Body of pancreas (tissue), 4 donors: Measurements from ENCODE around the gene PARP1. TPM values are rescaled to one million over a fixed set of nuclear protein-coding genes. Genes with fewer than 3 reads are reported as not detected.
"Not testable (repeated sequence)": the region's sequence is repeated elsewhere in the genome, so short reads cannot be mapped to it uniquely, and the experiment has no call there.

Source experiments
- ATAC-seq: fragments of 150-250 bp; one replicate; pipeline ENCODE4 v1.9.1; 2016
- DNase-seq, 4 donors: peaks; one replicate each; pipeline ENCODE4 v3.0.0-alpha.2; 2019
- H3K27ac ChIP-seq, 4 donors: fragments of 200-600 bp; sonication (generic); 1 replicate in 3 of 4; 2 replicates in 1 of 4; pipeline versions ENCODE4 v1.5.1 to v1.6.1; 2016 to 2019; ENCODE audit warnings: mild to moderate bottlenecking in 1 of 4, mixed read lengths in 1 of 4, moderate library complexity in 1 of 4
- H3K27me3 ChIP-seq, 2 donors: fragments of 200-600 bp; sonication (generic); one replicate each; pipeline ENCODE4 v1.6.0; 2016; ENCODE audit warnings: mild to moderate bottlenecking in 1 of 2
- H3K36me3 ChIP-seq, 2 donors: fragments of 200-600 bp; sonication (generic); replicated peaks in 1 of 2; 2 replicates each; pipeline ENCODE4 v1.5.1; 2016; ENCODE audit warnings: low read depth in 2 of 2; ENCODE audit not compliant: insufficient read depth in 1 of 2
- H3K4me1 ChIP-seq: fragments of 200-600 bp; sonication (generic); one replicate; pipeline ENCODE4 v1.6.0; 2016
- H3K4me3 ChIP-seq, 2 donors: fragments of 200-600 bp; sonication (generic); 1 replicate in 1 of 2; 2 replicates in 1 of 2; pipeline ENCODE4 v1.5.1; 2016 to 2019
- H3K9me3 ChIP-seq, 3 donors: fragments of 200-600 bp; sonication (generic); 1 replicate in 2 of 3; 2 replicates in 1 of 3; pipeline ENCODE4 v1.5.1; 2016
- POLR2A ChIP-seq, 3 donors: fragments of 450-650 bp; IDR thresholded peaks; one replicate each; pipeline ENCODE4 v1.6.1; 2016; ENCODE audit warnings: antibody characterized with exemption in 3 of 3, mild to moderate bottlenecking in 2 of 3
- WGBS, 2 donors: methylation state at CpG; one replicate each; pipeline ENCODE4 v1.1.5; 2017; 5-methylcytosine and 5-hydroxymethylcytosine counted together
- intact Hi-C: fragments of 100-400 bp; cut with DNase I; formaldehyde crosslinking; loops from one replicate; pipeline ENCODE4 v1.15.1; 2023
- total RNA-seq, 2 donors: library from RNA; depleted of rRNA; stranded (reverse); fragments of >200 nt; gene quantifications; one replicate each; pipeline ENCODE4 v1.1.0, GENCODE V29; 2016
- TF ChIP-seq, protein P1 (sequence below), 7 experiments: fragments of 450-650 bp in 4 of 7; fragments of 200-600 bp in 3 of 7; sonication (generic) in 3 of 7; IDR thresholded peaks; one replicate each; pipeline ENCODE4 v1.5.1; 2016 to 2019; ENCODE audit warnings: antibody characterized with exemption in 7 of 7

PARP1 gene
- total RNA-seq, 2 donors from 2014 or later = 56.3 to 72.8 TPM

GRCh38 chr1:226349801-226350518, 57.9 kb downstream of the PARP1 start:
- DNase-seq = peak in 1 of 4 donors; percentile 23
- H3K4me3 ChIP-seq = no peak overlapping the region
- no peaks in the 10 kb centered on the region for H3K9me3 ChIP-seq
- H3K27me3 ChIP-seq = no peaks in the 10 kb centered on the region
- intact Hi-C loops = no loop called here
- H3K4me1 ChIP-seq = peaks cover 9% of the 10 kb centered on the region
- ATAC-seq = peak; percentile 38
- 50 to 69% methylated on average over 13 to 18 of the region's 18 CpGs for WGBS, 2 donors
- no peak overlapping the region for H3K27ac ChIP-seq
- TF ChIP-seq POLR2A (IDR thresholded peaks at IDR 0.05) = no peak
- TF ChIP-seq, protein P1, sequence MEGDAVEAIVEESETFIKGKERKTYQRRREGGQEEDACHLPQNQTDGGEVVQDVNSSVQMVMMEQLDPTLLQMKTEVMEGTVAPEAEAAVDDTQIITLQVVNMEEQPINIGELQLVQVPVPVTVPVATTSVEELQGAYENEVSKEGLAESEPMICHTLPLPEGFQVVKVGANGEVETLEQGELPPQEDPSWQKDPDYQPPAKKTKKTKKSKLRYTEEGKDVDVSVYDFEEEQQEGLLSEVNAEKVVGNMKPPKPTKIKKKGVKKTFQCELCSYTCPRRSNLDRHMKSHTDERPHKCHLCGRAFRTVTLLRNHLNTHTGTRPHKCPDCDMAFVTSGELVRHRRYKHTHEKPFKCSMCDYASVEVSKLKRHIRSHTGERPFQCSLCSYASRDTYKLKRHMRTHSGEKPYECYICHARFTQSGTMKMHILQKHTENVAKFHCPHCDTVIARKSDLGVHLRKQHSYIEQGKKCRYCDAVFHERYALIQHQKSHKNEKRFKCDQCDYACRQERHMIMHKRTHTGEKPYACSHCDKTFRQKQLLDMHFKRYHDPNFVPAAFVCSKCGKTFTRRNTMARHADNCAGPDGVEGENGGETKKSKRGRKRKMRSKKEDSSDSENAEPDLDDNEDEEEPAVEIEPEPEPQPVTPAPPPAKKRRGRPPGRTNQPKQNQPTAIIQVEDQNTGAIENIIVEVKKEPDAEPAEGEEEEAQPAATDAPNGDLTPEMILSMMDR (IDR thresholded peaks at IDR 0.05) = no peak
- no peaks in the 10 kb centered on the region for H3K36me3 ChIP-seq

DNA sequence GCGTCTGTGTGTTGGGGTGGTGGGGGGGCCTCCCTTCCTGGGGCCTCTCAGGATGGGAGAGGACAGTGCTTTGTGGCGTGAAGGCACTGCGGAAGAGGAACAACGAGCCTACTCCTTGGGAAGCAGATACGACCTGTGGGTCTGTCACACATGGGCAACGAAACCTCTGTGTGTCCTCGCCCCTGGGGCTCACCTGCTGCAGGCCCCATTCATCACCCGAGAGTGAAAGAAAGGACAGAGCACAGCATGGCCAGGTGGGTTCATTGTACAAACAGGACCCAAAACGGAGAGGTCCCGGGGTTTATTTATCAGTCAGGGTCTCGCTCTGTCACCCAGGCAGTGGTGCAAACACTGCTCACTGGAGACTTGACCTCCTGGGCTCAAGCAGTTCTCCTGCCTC, 58.8 kb downstream of the PARP1 start:
- Histone ChIP-seq H3K4me3 (no peak overlapping the region), H3K36me3 (no peaks in the 10 kb centered on the region), H3K4me1 (peaks cover 9% of the 10 kb centered on the region), H3K27ac (no peak overlapping the region), H3K27me3 (no peaks in the 10 kb centered on the region), H3K9me3 (no peaks in the 10 kb centered on the region)
- TF ChIP-seq POLR2A (IDR thresholded peaks at IDR 0.05) = no peak
- TF ChIP-seq, protein P1 (IDR thresholded peaks at IDR 0.05) = no peak
- 81 to 90% methylated on average over 11 of the region's 11 CpGs for WGBS, 2 donors
- intact Hi-C loops = no loop called here
- DNase-seq (no peak), ATAC-seq (no peak)

GRCh38 chr1:226344441-226345259, 63.2 kb downstream of the PARP1 start:
- 67 to 68% methylated on average over 8 of the region's 8 CpGs for WGBS, 2 donors
- intact Hi-C loops = no loop called here
- Histone ChIP-seq H3K4me3 (no peak overlapping the region), H3K27me3 (no peaks in the 10 kb centered on the region), H3K4me1 (no peaks in the 10 kb centered on the region), H3K9me3 (no peaks in the 10 kb centered on the region), H3K27ac (no peak overlapping the region), H3K36me3 (no peaks in the 10 kb centered on the region)
- DNase-seq (no peak), ATAC-seq (no peak)
- no peak for TF ChIP-seq POLR2A (IDR thresholded peaks at IDR 0.05)
- TF ChIP-seq, protein P1 (IDR thresholded peaks at IDR 0.05) = no peak

DNA sequence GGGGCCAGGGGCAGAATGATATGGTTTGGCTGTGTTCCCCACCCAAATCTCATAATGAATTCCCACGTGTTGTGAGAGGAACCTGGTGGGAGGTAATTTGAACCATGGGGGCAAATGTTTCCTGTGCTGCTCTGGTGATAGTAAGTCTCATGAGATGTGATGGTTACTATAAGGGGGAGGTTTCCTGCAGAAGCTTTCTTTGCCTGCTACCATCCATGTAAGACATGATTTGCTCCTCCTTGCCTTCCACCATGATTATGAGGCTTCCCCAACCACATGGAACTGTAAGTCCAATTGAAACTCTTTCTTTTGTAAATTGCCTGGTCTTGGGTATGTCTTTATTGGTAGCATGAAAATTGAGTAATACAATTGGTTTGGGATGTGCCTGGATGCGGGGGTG, 65.2 kb downstream of the PARP1 start:
- intact Hi-C loops = no loop called here
- no peaks in the 10 kb centered on the region for H3K36me3 ChIP-seq
- no peak for DNase-seq
- H3K27me3 ChIP-seq = no peaks in the 10 kb centered on the region
- no peak for ATAC-seq
- no peaks in the 10 kb centered on the region for H3K9me3 ChIP-seq
- WGBS, 2 donors = 53 to 67% methylated on average over 2 of the region's 2 CpGs
- H3K27ac ChIP-seq = no peak overlapping the region
- TF ChIP-seq POLR2A (IDR thresholded peaks at IDR 0.05) = no peak
- TF ChIP-seq, protein P1 (IDR thresholded peaks at IDR 0.05) = no peak
- H3K4me1 ChIP-seq = no peaks in the 10 kb centered on the region
- no peak overlapping the region for H3K4me3 ChIP-seq

DNA sequence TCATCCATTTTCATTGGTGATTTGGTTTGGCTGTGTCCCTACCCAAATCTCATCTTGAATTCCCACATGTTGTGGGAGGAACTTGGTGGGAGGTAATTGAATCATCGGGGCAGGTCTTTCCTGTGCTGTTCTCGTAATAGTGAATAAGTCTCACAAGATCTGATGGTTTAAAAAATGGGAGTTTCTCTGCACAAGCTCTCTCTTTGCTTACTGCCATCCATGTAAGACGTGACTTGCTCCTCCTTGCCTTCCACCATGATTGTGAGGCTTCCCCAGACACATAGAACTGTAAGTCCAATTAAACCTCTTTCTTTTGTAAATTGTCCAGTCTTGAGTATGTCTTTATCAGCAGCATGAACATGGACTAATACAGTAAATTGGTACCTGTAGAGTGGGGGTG, 67.8 kb downstream of the PARP1 start:
- DNase-seq, H3K36me3 ChIP-seq, H3K27me3 ChIP-seq, H3K4me1 ChIP-seq, intact Hi-C loops, ATAC-seq, H3K9me3 ChIP-seq, H3K27ac ChIP-seq, H3K4me3 ChIP-seq: not testable (repeated sequence)
- WGBS, 2 donors = 87 to 92% methylated on average over 3 of the region's 3 CpGs
